HG03159 (cell line): ENCODE results near the gene CCBE1.

ENCODE experiments used
- ATAC-seq: cut with Tn5 transposase; IDR thresholded peaks from one replicate; pipeline ENCODE4 v1.9.1; 2021; ENCODE audit warnings: mild to moderate bottlenecking, moderate library complexity; ENCODE audit not compliant: unreplicated experiment

The CCBE1 gene

GRCh38 chr18:59466980-59467379 lies 230.2 kb downstream of the CCBE1 start:
- ATAC-seq: no peak

GRCh38 chr18:59464486-59464885 lies 232.7 kb downstream of the CCBE1 start:
- ATAC-seq: no peak

- ATAC-seq: no peak
Observed at GRCh38 chr18:59461171-59461570, 236.1 kb downstream of the CCBE1 start.

- ATAC-seq: no peak
Observed at GRCh38 chr18:59460072-59460420, 237.2 kb downstream of the CCBE1 start.

- peak; percentile 71 for ATAC-seq
Observed at GRCh38 chr18:59459369-59460071, 237.7 kb downstream of the CCBE1 start.

GRCh38 chr18:59458575-59458974 lies 238.6 kb downstream of the CCBE1 start:
- ATAC-seq: no peak

GRCh38 chr18:59456657-59457056 lies 240.6 kb downstream of the CCBE1 start:
- no peak for ATAC-seq

GRCh38 chr18:59455728-59456276 lies 241.4 kb downstream of the CCBE1 start:
- ATAC-seq: no peak

GRCh38 chr18:59454909-59455727 lies 242.1 kb downstream of the CCBE1 start:
- ATAC-seq: no peak

- no peak for ATAC-seq
Observed at GRCh38 chr18:59453468-59453961, 243.7 kb downstream of the CCBE1 start.

GRCh38 chr18:59451963-59452362 lies 245.3 kb downstream of the CCBE1 start:
- no peak for ATAC-seq

- no peak for ATAC-seq
Observed at GRCh38 chr18:59451073-59451472, 246.2 kb downstream of the CCBE1 start.

- no peak for ATAC-seq
Observed at GRCh38 chr18:59448546-59448945, 248.7 kb downstream of the CCBE1 start.

GRCh38 chr18:59446012-59446411 lies 251.2 kb downstream of the CCBE1 start:
- no peak for ATAC-seq

GRCh38 chr18:59437851-59438569 lies 259.2 kb downstream of the CCBE1 start:
- no peak for ATAC-seq

GRCh38 chr18:59432803-59433597 lies 264.2 kb downstream of the CCBE1 start:
- no peak for ATAC-seq

- no peak for ATAC-seq
Observed at GRCh38 chr18:59431131-59431530, 266.1 kb downstream of the CCBE1 start.

GRCh38 chr18:59429608-59430007 lies 267.6 kb downstream of the CCBE1 start:
- no peak for ATAC-seq

GRCh38 chr18:59428018-59428417 lies 269.2 kb downstream of the CCBE1 start:
- ATAC-seq: no peak

- no peak for ATAC-seq
Observed at GRCh38 chr18:59426855-59427254, 270.4 kb downstream of the CCBE1 start.
